ENCODE data around the gene LSAMP. TPM values are rescaled to one million over a fixed set of nuclear protein-coding genes. Genes with fewer than 3 reads are reported as not detected.

The LSAMP gene
- total RNA-seq, 1 experiment from 2014 or later, result 0.90 TPM

DNA sequence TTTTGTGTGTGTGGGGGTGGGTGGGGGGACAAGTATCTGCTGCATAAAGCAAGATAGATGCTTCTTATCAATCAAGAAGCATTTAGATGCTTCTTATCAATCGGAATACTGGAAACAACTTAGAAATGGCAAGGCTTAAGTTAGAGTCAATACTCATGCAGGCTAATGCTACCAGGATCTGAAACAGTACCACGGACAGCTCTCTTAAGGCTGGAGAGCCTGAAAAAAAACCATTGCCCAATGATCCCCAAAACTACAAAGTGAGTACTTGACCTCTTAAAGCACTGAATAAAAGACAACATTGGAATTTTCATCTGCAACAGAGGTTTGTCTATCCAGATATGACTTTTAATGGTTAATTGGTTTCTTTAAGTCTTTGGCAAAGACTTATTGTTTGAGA is 559.7 kb downstream of the LSAMP start:
- no peak overlapping the region for H4K5ac ChIP-seq (ENCODE audit: insufficient read length, low read depth, low read length)
- H3K4me2 ChIP-seq (ENCODE audit: insufficient read depth, insufficient read length, low read length), result no peak overlapping the region
- H2AK5ac ChIP-seq (ENCODE audit: insufficient read length, low read length), result no peak overlapping the region
- no peaks in the 10 kb centered on the region for H3K4me1 ChIP-seq (ENCODE audit: insufficient read depth, low read length)
- H2AFZ ChIP-seq (ENCODE audit: low read length), result no peak overlapping the region
- H2BK12ac ChIP-seq (ENCODE audit: insufficient read length, low read depth, low read length), result no peak overlapping the region
- no peak overlapping the region for H3K14ac ChIP-seq (ENCODE audit: insufficient read depth, low read length)
- H3K36me3 Mint-ChIP-seq (ENCODE audit: insufficient read depth in 1 of 3, low read depth in 3 of 3), result no peaks in the 10 kb centered on the region
- no peak overlapping the region for H2BK5ac ChIP-seq (ENCODE audit: insufficient read length, low read length)
- no peaks in the 10 kb centered on the region; a peak in 2 of 4 replicates for H3K4me1 Mint-ChIP-seq
- H4K20me1 ChIP-seq (ENCODE audit: control insufficient read depth, insufficient read depth, insufficient read length), result no peaks in the 10 kb centered on the region
- no peaks in the 10 kb centered on the region for H3K23me2 ChIP-seq (ENCODE audit: insufficient read length, low read depth, low read length, poor library complexity, severe bottlenecking)
- H3K27me3 ChIP-seq (ENCODE audit: insufficient read depth, low read length), result no peaks in the 10 kb centered on the region
- no peak overlapping the region for H3K27ac Mint-ChIP-seq
- no peak overlapping the region for H3K27ac ChIP-seq (ENCODE audit: insufficient read length, low read depth, low read length)
- H3K18ac ChIP-seq (ENCODE audit: insufficient read length, low read depth, low read length), result no peak overlapping the region
- no peak overlapping the region for H2BK20ac ChIP-seq (ENCODE audit: low read depth, low read length, poor library complexity, severe bottlenecking)
- H4K8ac ChIP-seq (replicated peaks; ENCODE audit: insufficient read length, low read depth, low read length), result no peak overlapping the region
- no peak for TF ChIP-seq CTCF (conservative IDR thresholded peaks at IDR 0.05)
- H3K9ac ChIP-seq (ENCODE audit: extremely low read depth, insufficient read length, low read length), result no peak overlapping the region
- WGBS (ENCODE audit: extremely low coverage, insufficient read length, low lambda C conversion rate), result no CpG with 5 or more reads among the region's 2 CpGs
- H3K56ac ChIP-seq (ENCODE audit: insufficient read length, low read depth, low read length), result no peak overlapping the region
- no peak overlapping the region for H3K4ac ChIP-seq (ENCODE audit: low read depth, low read length)
- no peak overlapping the region for H2BK15ac ChIP-seq (ENCODE audit: low read depth, low read length)
- no peaks in the 10 kb centered on the region for H3K27me3 Mint-ChIP-seq (ENCODE audit: low read depth)
- H3K79me2 ChIP-seq (ENCODE audit: insufficient read depth, low read length), result no peaks in the 10 kb centered on the region
- no peak for DNase-seq
- no peak overlapping the region for H3K23ac ChIP-seq (ENCODE audit: insufficient read length, low read depth, low read length)
- no peaks in the 10 kb centered on the region for H3K79me1 ChIP-seq (ENCODE audit: insufficient read depth, low read depth, low read length, poor library complexity, severe bottlenecking)
- H3K9me3 Mint-ChIP-seq, result no peaks in the 10 kb centered on the region
- no peaks in the 10 kb centered on the region for H3K9me3 ChIP-seq (ENCODE audit: control insufficient read depth, low read depth, low read length)
- H4K91ac ChIP-seq (ENCODE audit: insufficient read length, low read depth, low read length), result no peak overlapping the region
- no peak overlapping the region for H2BK120ac ChIP-seq (ENCODE audit: low read depth, low read length, poor library complexity, severe bottlenecking)
- H3T11ph ChIP-seq (ENCODE audit: low read length), result no peak overlapping the region
- no peak overlapping the region for H3K4me3 Mint-ChIP-seq
